Caco-2 (cell line): ENCODE data around the gene CTNNA2. TPM values are rescaled to one million over a fixed set of nuclear protein-coding genes. Genes with fewer than 3 reads are reported as not detected.

Source experiments
- BruUV-seq: library from RNA; stranded (reverse); fragments of 400-500 nt; replicated peaks from 2 replicates; lab custom pipeline; 2021; lab: Mats Ljungman, UMichigan
- CTCF ChIA-PET: fragments of 300-600 bp; sonication (Branson Sonifier 250); formaldehyde crosslinking; loops from one replicate; lab custom pipeline; 2022; ENCODE audit warnings: antibody characterized with exemption; lab: Charles Lee
- POLR2A ChIA-PET: fragments of 300-600 bp; sonication (Branson Sonifier 250); formaldehyde crosslinking; loops from one replicate; lab custom pipeline; 2022; ENCODE audit warnings: antibody characterized with exemption; lab: Charles Lee
- DNase-seq, 2 experiments: peaks; one replicate each; pipeline versions ENCODE4 v3.0.0 to v3.0.0-alpha.2; 2020 to 2022
- H3K27me3 ChIP-seq: replicated peaks from 2 replicates; pipeline ENCODE4 v1.6.0; 2011; ENCODE audit warnings: low read length; ENCODE audit not compliant: control insufficient read depth, insufficient read depth
- H3K36me3 ChIP-seq: 2 replicates; pipeline ENCODE4 v1.5.1; 2011; ENCODE audit warnings: low read length; ENCODE audit not compliant: control insufficient read depth, insufficient read depth
- H3K4me1 ChIP-seq: fragments of 250-450 bp; sonication (Bioruptor Pico); 2 replicates; pipeline ENCODE4 v1.5.1; 2020; ENCODE audit warnings: mild to moderate bottlenecking
- H3K4me3 ChIP-seq: 2 replicates; pipeline ENCODE4 v1.5.1; 2011; ENCODE audit warnings: low read depth, mild to moderate bottlenecking, control low read depth, low read length
- H3K9me3 ChIP-seq: fragments of 250-450 bp; sonication (Bioruptor Pico); 2 replicates; pipeline ENCODE4 v1.5.1; 2020; ENCODE audit warnings: mild to moderate bottlenecking, moderate library complexity
- H3K27ac Mint-ChIP-seq: one replicate; pipeline ENCODE4 v1.8.0; 2022; ENCODE audit warnings: mixed read lengths; ENCODE audit not compliant: unreplicated experiment
- H3K27me3 Mint-ChIP-seq: one replicate; pipeline ENCODE4 v1.8.0; 2022; ENCODE audit warnings: mixed read lengths; ENCODE audit not compliant: insufficient read depth, unreplicated experiment
- H3K36me3 Mint-ChIP-seq: one replicate; pipeline ENCODE4 v1.8.0; 2022; ENCODE audit warnings: mild to moderate bottlenecking, mixed read lengths; ENCODE audit not compliant: insufficient read depth, unreplicated experiment
- H3K4me1 Mint-ChIP-seq: one replicate; pipeline ENCODE4 v1.8.0; 2022; ENCODE audit warnings: low read depth, mixed read lengths; ENCODE audit not compliant: unreplicated experiment
- H3K4me3 Mint-ChIP-seq: one replicate; pipeline ENCODE4 v1.8.0; 2022; ENCODE audit warnings: mild to moderate bottlenecking, moderate library complexity, mixed read lengths; ENCODE audit not compliant: unreplicated experiment
- H3K9me3 Mint-ChIP-seq: one replicate; pipeline ENCODE4 v1.8.0; 2022; ENCODE audit warnings: mixed read lengths; ENCODE audit not compliant: unreplicated experiment
- CTCF ChIP-seq, 2 experiments: fragments of 200-600 bp in 1 of 2; IDR thresholded peaks; 1 replicate in 1 of 2; 2 replicates in 1 of 2; pipeline versions ENCODE4 v1.5.1 to v1.8.0; 2011 to 2022; ENCODE audit warnings: antibody characterized with exemption in 1 of 2, control low read depth in 1 of 2, inconsistent platforms in 1 of 2, low read depth in 1 of 2, low read length in 1 of 2, mild to moderate bottlenecking in 1 of 2, moderate library complexity in 1 of 2; ENCODE audit not compliant: insufficient read depth in 1 of 2, severe bottlenecking in 1 of 2, unreplicated experiment in 1 of 2
- intact Hi-C: fragments of 100-400 bp; cut with micrococcal nuclease; formaldehyde crosslinking; loops from one replicate; pipeline ENCODE4 v1.10.0; 2022; ENCODE audit not compliant: unreplicated experiment
- total RNA-seq: library from RNA; stranded (reverse); gene quantifications from 2 replicates; pipeline ENCODE4 v1.2.3, GENCODE V29; 2022

The CTNNA2 gene
- total RNA-seq, 1 experiment from 2014 or later, result not detected

- H3K27ac Mint-ChIP-seq, result no peak overlapping the region
- H3K36me3 Mint-ChIP-seq, result peaks cover 6% of the 10 kb centered on the region
- POLR2A ChIA-PET, result no interaction called here
- no peaks in the 10 kb centered on the region for H3K4me1 ChIP-seq
- no peaks in the 10 kb centered on the region for H3K36me3 ChIP-seq
- CTCF ChIA-PET, result no interaction called here
- H3K4me3 ChIP-seq, result no peak overlapping the region
- DNase-seq, result no peak
- no peak overlapping the region for H3K4me3 Mint-ChIP-seq
- BruUV-seq, result no TSS peak
- no peaks in the 10 kb centered on the region for H3K27me3 Mint-ChIP-seq
- H3K4me1 Mint-ChIP-seq, result no peaks in the 10 kb centered on the region
- TF ChIP-seq CTCF (IDR thresholded peaks at IDR 0.05; ENCODE audit: insufficient read depth in 1 of 2, low read depth in 1 of 2, low read length in 1 of 2, severe bottlenecking in 1 of 2, unreplicated experiment in 1 of 2), result no peak
- H3K9me3 ChIP-seq, result no peaks in the 10 kb centered on the region
- no peaks in the 10 kb centered on the region for H3K9me3 Mint-ChIP-seq
- intact Hi-C loops, result no loop called here
- no peaks in the 10 kb centered on the region for H3K27me3 ChIP-seq
These were observed 447.7 kb downstream of the CTNNA2 start for GRCh38 chr2:79960519-79960918.

DNA sequence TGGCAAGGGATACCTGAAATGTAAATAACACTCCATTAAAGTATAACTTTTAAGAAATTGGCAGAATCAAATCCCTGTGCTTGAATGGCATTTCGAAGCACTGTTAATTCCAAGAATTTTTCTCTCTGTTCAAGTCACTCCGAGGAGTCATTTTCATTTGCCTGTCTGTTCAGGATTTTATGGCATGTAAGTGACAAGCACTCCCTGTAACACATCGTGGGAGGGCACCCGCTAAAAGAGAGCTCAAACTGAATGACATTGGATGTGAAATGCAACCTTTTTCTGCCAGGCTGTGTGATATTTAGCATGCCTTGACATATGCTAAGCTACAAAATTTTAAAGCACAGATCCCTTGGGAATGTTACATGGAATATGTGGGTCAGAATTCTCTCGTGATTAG is 452.1 kb downstream of the CTNNA2 start:
- H3K9me3 Mint-ChIP-seq, result no peaks in the 10 kb centered on the region
- no peaks in the 10 kb centered on the region for H3K9me3 ChIP-seq
- no peaks in the 10 kb centered on the region for H3K27me3 ChIP-seq
- DNase-seq, result no peak
- no peak overlapping the region for H3K4me3 ChIP-seq
- H3K27ac Mint-ChIP-seq, result no peak overlapping the region
- no peaks in the 10 kb centered on the region for H3K27me3 Mint-ChIP-seq
- ChIA-PET POLR2A (no interaction called here), CTCF (no interaction called here)
- peaks cover 6% of the 10 kb centered on the region for H3K36me3 Mint-ChIP-seq
- H3K36me3 ChIP-seq, result no peaks in the 10 kb centered on the region
- H3K4me3 Mint-ChIP-seq, result no peak overlapping the region
- H3K4me1 Mint-ChIP-seq, result no peaks in the 10 kb centered on the region
- H3K4me1 ChIP-seq, result no peaks in the 10 kb centered on the region
- intact Hi-C loops, result no loop called here
- BruUV-seq, result no TSS peak
- TF ChIP-seq CTCF (IDR thresholded peaks at IDR 0.05; ENCODE audit: insufficient read depth in 1 of 2, low read depth in 1 of 2, low read length in 1 of 2, severe bottlenecking in 1 of 2, unreplicated experiment in 1 of 2), result no peak

GRCh38 chr2:79966369-79966768 is 453.5 kb downstream of the CTNNA2 start:
- POLR2A ChIA-PET, result no interaction called here
- no peak for TF ChIP-seq CTCF (IDR thresholded peaks at IDR 0.05; ENCODE audit: insufficient read depth in 1 of 2, low read depth in 1 of 2, low read length in 1 of 2, severe bottlenecking in 1 of 2, unreplicated experiment in 1 of 2)
- BruUV-seq, result no TSS peak
- no peaks in the 10 kb centered on the region for H3K36me3 ChIP-seq
- CTCF ChIA-PET, result no interaction called here
- H3K27me3 ChIP-seq, result no peaks in the 10 kb centered on the region
- Mint-ChIP-seq H3K4me1 (no peaks in the 10 kb centered on the region), H3K36me3 (peaks cover 6% of the 10 kb centered on the region), H3K27me3 (no peaks in the 10 kb centered on the region), H3K4me3 (no peak overlapping the region), H3K27ac (no peak overlapping the region), H3K9me3 (no peaks in the 10 kb centered on the region)
- no peaks in the 10 kb centered on the region for H3K4me1 ChIP-seq
- no peaks in the 10 kb centered on the region for H3K9me3 ChIP-seq
- no peak for DNase-seq
- no peak overlapping the region for H3K4me3 ChIP-seq
- intact Hi-C loops, result no loop called here
